Esophagus squamous epithelium (tissue), 5 donors: ENCODE data around the gene MROH9. TPM values are rescaled to one million over a fixed set of nuclear protein-coding genes. Genes with fewer than 3 reads are reported as not detected.

Experiments
- DNase-seq: peaks from one replicate; lab custom pipeline; 2025; lab: John Stamatoyannopoulos, UW
- H3K27ac ChIP-seq, 4 donors: fragments of 200-600 bp; sonication (generic); one replicate each; pipeline ENCODE4 v1.5.1; 2016 to 2019; ENCODE audit warnings: mild to moderate bottlenecking in 1 of 4
- H3K27me3 ChIP-seq, 4 donors: fragments of 200-600 bp; sonication (generic); 1 replicate in 3 of 4; 2 replicates in 1 of 4; pipeline versions ENCODE4 v1.5.1 to v1.6.0; 2017 to 2021; ENCODE audit warnings: antibody characterized with exemption in 1 of 4
- H3K36me3 ChIP-seq, 3 donors: fragments of 200-600 bp; sonication (generic); one replicate each; pipeline ENCODE4 v1.5.1; 2016 to 2019
- H3K4me1 ChIP-seq, 3 donors: fragments of 200-600 bp; sonication (generic); one replicate each; pipeline ENCODE4 v1.5.1; 2017 to 2019
- H3K4me3 ChIP-seq, 4 donors: fragments of 200-600 bp; sonication (generic); 1 replicate in 3 of 4; 2 replicates in 1 of 4; pipeline ENCODE4 v1.5.1; 2016 to 2019; ENCODE audit warnings: mild to moderate bottlenecking in 2 of 4, moderate library complexity in 1 of 4
- H3K9me3 ChIP-seq, 3 donors: fragments of 200-600 bp; sonication (generic); one replicate each; pipeline ENCODE4 v1.5.1; 2016 to 2019
- POLR2A ChIP-seq, 4 donors: fragments of 450-650 bp; IDR thresholded peaks; one replicate each; pipeline ENCODE4 v1.6.1; 2017; ENCODE audit warnings: antibody characterized with exemption in 4 of 4, mild to moderate bottlenecking in 4 of 4, moderate library complexity in 3 of 4
- WGBS, 2 donors: methylation state at CpG; one replicate each; pipeline ENCODE4 v1.1.5; 2018; 5-methylcytosine and 5-hydroxymethylcytosine counted together
- intact Hi-C: fragments of 100-400 bp; cut with DNase I; formaldehyde crosslinking; loops from one replicate; pipeline ENCODE4 v1.15.0; 2022
- total RNA-seq, 4 donors: library from RNA; depleted of rRNA; stranded (reverse); fragments of >200 nt; gene quantifications; one replicate each; pipeline ENCODE4 v1.1.0, GENCODE V29; 2016
- TF ChIP-seq, protein P1 (sequence below), 6 experiments: fragments of 450-650 bp in 4 of 6; fragments of 200-600 bp in 2 of 6; sonication (generic) in 2 of 6; IDR thresholded peaks; one replicate each; pipeline ENCODE4 v1.5.1; 2016 to 2019; ENCODE audit warnings: antibody characterized with exemption in 6 of 6, mild to moderate bottlenecking in 4 of 6, moderate library complexity in 4 of 6
- donor health status: DM: yes; HTN: yes; CAD: no.

MROH9 gene, protein sequence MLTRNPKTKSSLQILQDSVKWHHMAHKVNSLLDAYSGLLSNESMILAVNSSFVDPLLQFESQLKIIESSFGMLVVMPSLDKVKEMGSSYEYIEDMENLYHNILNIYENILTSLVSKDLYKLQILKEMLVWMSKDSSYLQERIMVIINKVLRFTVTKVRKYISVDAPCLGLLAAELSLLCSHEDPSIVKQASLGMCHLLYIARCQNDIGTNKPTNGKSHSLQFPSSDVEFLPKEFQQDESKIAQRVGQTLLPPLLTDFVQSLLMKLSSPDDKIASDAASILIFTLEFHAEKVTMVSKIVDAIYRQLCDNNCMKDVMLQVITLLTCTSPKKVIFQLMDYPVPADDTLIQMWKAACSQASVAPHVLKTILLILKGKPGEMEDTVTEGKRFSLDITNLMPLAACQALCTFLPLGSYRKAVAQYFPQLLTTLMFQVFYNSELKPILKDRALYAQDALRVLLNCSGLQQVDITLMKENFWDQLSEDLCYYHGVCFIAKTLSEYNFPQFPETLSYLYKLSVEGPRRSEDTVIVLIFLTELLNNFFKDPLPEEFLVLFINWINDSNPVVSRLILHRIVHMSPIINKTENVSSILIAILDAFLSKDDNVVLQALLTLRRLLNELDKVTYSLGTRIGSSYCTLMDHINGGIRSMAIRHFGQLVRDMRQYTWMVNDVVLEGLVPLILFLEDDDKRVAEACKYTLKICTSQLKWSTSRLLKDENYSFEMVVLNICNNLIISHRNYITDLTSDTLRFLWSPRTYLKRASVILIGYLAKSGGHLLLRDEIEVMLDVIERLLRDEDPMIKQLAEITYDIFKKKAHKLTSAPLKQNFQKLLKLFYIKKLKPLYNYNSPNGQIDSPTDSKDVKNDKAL
- total RNA-seq: not detected

- intact Hi-C loops: no loop called here
- no peaks in the 10 kb centered on the region for H3K4me1 ChIP-seq
- TF ChIP-seq, protein P1, sequence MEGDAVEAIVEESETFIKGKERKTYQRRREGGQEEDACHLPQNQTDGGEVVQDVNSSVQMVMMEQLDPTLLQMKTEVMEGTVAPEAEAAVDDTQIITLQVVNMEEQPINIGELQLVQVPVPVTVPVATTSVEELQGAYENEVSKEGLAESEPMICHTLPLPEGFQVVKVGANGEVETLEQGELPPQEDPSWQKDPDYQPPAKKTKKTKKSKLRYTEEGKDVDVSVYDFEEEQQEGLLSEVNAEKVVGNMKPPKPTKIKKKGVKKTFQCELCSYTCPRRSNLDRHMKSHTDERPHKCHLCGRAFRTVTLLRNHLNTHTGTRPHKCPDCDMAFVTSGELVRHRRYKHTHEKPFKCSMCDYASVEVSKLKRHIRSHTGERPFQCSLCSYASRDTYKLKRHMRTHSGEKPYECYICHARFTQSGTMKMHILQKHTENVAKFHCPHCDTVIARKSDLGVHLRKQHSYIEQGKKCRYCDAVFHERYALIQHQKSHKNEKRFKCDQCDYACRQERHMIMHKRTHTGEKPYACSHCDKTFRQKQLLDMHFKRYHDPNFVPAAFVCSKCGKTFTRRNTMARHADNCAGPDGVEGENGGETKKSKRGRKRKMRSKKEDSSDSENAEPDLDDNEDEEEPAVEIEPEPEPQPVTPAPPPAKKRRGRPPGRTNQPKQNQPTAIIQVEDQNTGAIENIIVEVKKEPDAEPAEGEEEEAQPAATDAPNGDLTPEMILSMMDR (IDR thresholded peaks at IDR 0.05): no peak
- TF ChIP-seq POLR2A (IDR thresholded peaks at IDR 0.05): no peak
- no peaks in the 10 kb centered on the region for H3K27me3 ChIP-seq
- 42 to 45% methylated on average over 2 of the region's 2 CpGs for WGBS, 2 donors
- no peak within 1 kb of the TSS for H3K4me3 ChIP-seq
- H3K27ac ChIP-seq: no peak within 1 kb of the TSS
- no peaks in the 10 kb centered on the region for H3K9me3 ChIP-seq
- no peak for DNase-seq
- no peaks in the 10 kb centered on the region for H3K36me3 ChIP-seq
These were observed at the start of gene MROH9 for GRCh38 chr1:170935231-170935630. TSS of gene MROH9 (plus strand) at chr1:170935534. CDS start at chr1:170945557, 10,023 bp downstream.

GRCh38 chr1:170885551-170885950, 49.8 kb upstream of the MROH9 start:
- no peak overlapping the region for H3K27ac ChIP-seq
- TF ChIP-seq, protein P1 (IDR thresholded peaks at IDR 0.05): no peak
- TF ChIP-seq POLR2A (IDR thresholded peaks at IDR 0.05): no peak
- H3K9me3 ChIP-seq: no peaks in the 10 kb centered on the region
- H3K4me1 ChIP-seq: no peaks in the 10 kb centered on the region
- no peaks in the 10 kb centered on the region for H3K36me3 ChIP-seq
- no peak overlapping the region for H3K4me3 ChIP-seq
- intact Hi-C loops: no loop called here
- no peaks in the 10 kb centered on the region for H3K27me3 ChIP-seq
- WGBS, 2 donors: 53% methylated on average over 3 of the region's 3 CpGs
- no peak for DNase-seq

- H3K4me1 ChIP-seq: no peaks in the 10 kb centered on the region
- no peak for DNase-seq
- 71 to 73% methylated on average over 3 of the region's 3 CpGs for WGBS, 2 donors
- no peaks in the 10 kb centered on the region for H3K27me3 ChIP-seq
- no peak overlapping the region for H3K27ac ChIP-seq
- H3K4me3 ChIP-seq: no peak overlapping the region
- no peaks in the 10 kb centered on the region for H3K9me3 ChIP-seq
- TF ChIP-seq, protein P1 (IDR thresholded peaks at IDR 0.05): no peak
- TF ChIP-seq POLR2A (IDR thresholded peaks at IDR 0.05): no peak
- intact Hi-C loops: no loop called here
- H3K36me3 ChIP-seq: no peaks in the 10 kb centered on the region
These were observed 48.9 kb upstream of the MROH9 start for GRCh38 chr1:170886460-170886859.

DNA sequence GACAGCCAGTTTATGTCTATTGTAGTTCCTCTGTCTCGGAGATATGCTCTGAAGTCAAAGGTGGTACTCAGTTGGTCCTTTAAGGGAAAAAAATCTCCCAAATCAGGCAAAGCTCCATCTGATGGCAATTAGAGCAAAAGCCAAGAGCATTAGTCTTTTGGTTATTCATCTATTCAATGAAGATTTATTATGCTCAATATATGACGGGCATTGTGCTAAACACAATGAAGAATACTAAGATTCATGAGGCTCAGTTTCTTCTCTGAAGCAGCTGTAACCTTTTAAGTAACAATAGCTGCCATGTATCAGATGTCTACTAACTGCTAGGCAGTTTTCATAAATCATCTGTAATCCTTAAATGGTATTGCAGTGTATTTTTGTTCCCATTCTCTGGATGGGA, 47.6 kb upstream of the MROH9 start:
- no peaks in the 10 kb centered on the region for H3K36me3 ChIP-seq
- H3K9me3 ChIP-seq: no peaks in the 10 kb centered on the region
- H3K27me3 ChIP-seq: no peaks in the 10 kb centered on the region
- intact Hi-C loops: no loop called here
- H3K4me3 ChIP-seq: no peak overlapping the region
- DNase-seq: no peak
- H3K27ac ChIP-seq: no peak overlapping the region
- whole genome bisulfite sequencing, 2 donors: 71 to 91% methylated on average over 2 of the region's 2 CpGs
- no peaks in the 10 kb centered on the region for H3K4me1 ChIP-seq
- TF ChIP-seq, protein P1 (IDR thresholded peaks at IDR 0.05): no peak
- no peak for TF ChIP-seq POLR2A (IDR thresholded peaks at IDR 0.05)

DNA sequence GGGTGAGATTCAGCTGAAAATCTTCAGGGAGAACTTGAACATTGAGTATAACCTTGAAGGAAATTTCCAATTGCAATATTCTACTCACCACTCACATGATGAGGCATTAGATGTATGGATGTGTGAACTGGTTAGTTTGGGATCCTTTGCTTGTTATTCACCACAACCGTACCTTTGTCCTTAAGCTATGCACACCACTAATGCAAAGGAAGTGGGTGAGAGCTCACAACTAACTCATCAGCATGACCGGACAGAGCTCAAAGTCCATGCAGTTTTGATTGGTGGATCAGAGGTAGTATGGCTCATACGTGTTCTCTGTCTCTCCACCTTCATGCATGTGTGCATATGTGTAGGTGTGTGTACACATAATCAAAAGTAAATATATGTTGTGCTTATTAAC, 43.5 kb upstream of the MROH9 start:
- WGBS, 2 donors: 82 to 87% methylated on average over 3 of the region's 3 CpGs
- intact Hi-C loops: no loop called here

More for the DNA sequence above, 43.5 kb upstream of the MROH9 start:
- no peak for DNase-seq
- Histone ChIP-seq H3K4me3 (no peak overlapping the region), H3K9me3 (no peaks in the 10 kb centered on the region), H3K36me3 (no peaks in the 10 kb centered on the region), H3K27me3 (no peaks in the 10 kb centered on the region), H3K27ac (no peak overlapping the region), H3K4me1 (no peaks in the 10 kb centered on the region)
- TF ChIP-seq, protein P1 (IDR thresholded peaks at IDR 0.05): no peak
